Measurements from ENCODE around the gene DDX50.
"Not testable (repeated sequence)": the region's sequence is repeated elsewhere in the genome, so short reads cannot be mapped to it uniquely, and the experiment has no call there.

DDX50 gene

GRCh38 chr10:68902382-68902781 is 1.3 kb downstream of the DDX50 start:
- DNase-seq: no peak

GRCh38 chr10:68924593-68924992 is 23.5 kb downstream of the DDX50 start:
- no peak for DNase-seq

- no peak for DNase-seq
Observed at GRCh38 chr10:68925489-68925888, 24.4 kb downstream of the DDX50 start.

GRCh38 chr10:68929157-68929556 is 28.0 kb downstream of the DDX50 start:
- not testable (repeated sequence) for DNase-seq

- not testable (repeated sequence) for DNase-seq
Observed at GRCh38 chr10:68929888-68930287, 28.8 kb downstream of the DDX50 start.

GRCh38 chr10:68932860-68933259 is 31.7 kb downstream of the DDX50 start:
- not testable (repeated sequence) for DNase-seq

GRCh38 chr10:68934994-68935393 is 33.9 kb downstream of the DDX50 start:
- no peak for DNase-seq

GRCh38 chr10:68938117-68938516 is 37.0 kb downstream of the DDX50 start:
- DNase-seq: no peak

- DNase-seq: no peak
Observed at GRCh38 chr10:68938884-68939283, 37.8 kb downstream of the DDX50 start.

- not testable (repeated sequence) for DNase-seq
Observed at GRCh38 chr10:68940917-68941316, 39.8 kb downstream of the DDX50 start.

- no peak for DNase-seq
Observed at GRCh38 chr10:68950598-68950997, 49.5 kb downstream of the DDX50 start.

- no peak for DNase-seq
Observed at GRCh38 chr10:68954904-68955303, 53.8 kb downstream of the DDX50 start.

GRCh38 chr10:68955355-68955831 is 54.3 kb downstream of the DDX50 start:
- DNase-seq: no peak

GRCh38 chr10:68955832-68956532 is 54.9 kb downstream of the DDX50 start, which contains the start of gene DDX21:
TSS of gene DDX21 (plus strand) at chr10:68956170. CDS start at chr10:68956226, 56 bp downstream.
- DNase-seq: peak; percentile 80 to 89 (median 81)

GRCh38 chr10:68957284-68957615 is 56.1 kb downstream of the DDX50 start:
- no peak for DNase-seq

GRCh38 chr10:68957654-68958053 is 56.5 kb downstream of the DDX50 start:
- no peak for DNase-seq

- DNase-seq: no peak
Observed at GRCh38 chr10:68959695-68960527, 58.8 kb downstream of the DDX50 start.

- DNase-seq: no peak
Observed at GRCh38 chr10:68963151-68963550, 62.0 kb downstream of the DDX50 start.

- no peak for DNase-seq
Observed at GRCh38 chr10:68973975-68974374, 72.9 kb downstream of the DDX50 start.

- not testable (repeated sequence) for DNase-seq
Observed at GRCh38 chr10:68975936-68976473, 74.9 kb downstream of the DDX50 start.

GRCh38 chr10:68979738-68980137 is 78.6 kb downstream of the DDX50 start:
- not testable (repeated sequence) for DNase-seq

GRCh38 chr10:68981074-68981473 is 80.0 kb downstream of the DDX50 start:
- no peak for DNase-seq

- DNase-seq: peak in 1 of 3 experiments; percentile 1
Observed at GRCh38 chr10:68982389-68982788, 81.3 kb downstream of the DDX50 start.

- no peak for DNase-seq
Observed at GRCh38 chr10:68987611-68988010, 86.5 kb downstream of the DDX50 start.
